NCI-H2029 (cell line): ENCODE data around the gene GRIA1.
"Not testable (repeated sequence)": the region's sequence is repeated elsewhere in the genome, so short reads cannot be mapped to it uniquely, and the experiment has no call there.

Experiments
- DNase-seq: peaks from one replicate; lab custom pipeline; 2025; lab: John Stamatoyannopoulos, UW

GRIA1 gene

GRCh38 chr5:153835891-153836515, 345.5 kb downstream of the GRIA1 start:
- DNase-seq = no peak

GRCh38 chr5:153849303-153850113, 359.0 kb downstream of the GRIA1 start:
- not testable (repeated sequence) for DNase-seq

- no peak for DNase-seq
Measured at GRCh38 chr5:153860195-153860886, 369.9 kb downstream of the GRIA1 start.

GRCh38 chr5:153862906-153863305, 372.4 kb downstream of the GRIA1 start:
- not testable (repeated sequence) for DNase-seq
